ENCODE data around the gene GCNA. TPM values are rescaled to one million over a fixed set of nuclear protein-coding genes. Genes with fewer than 3 reads are reported as not detected.
"Not testable (repeated sequence)": the region's sequence is repeated elsewhere in the genome, so short reads cannot be mapped to it uniquely, and the experiment has no call there.

GCNA gene
- total RNA-seq, 1 experiment from 2014 or later: 0.26 TPM

DNA sequence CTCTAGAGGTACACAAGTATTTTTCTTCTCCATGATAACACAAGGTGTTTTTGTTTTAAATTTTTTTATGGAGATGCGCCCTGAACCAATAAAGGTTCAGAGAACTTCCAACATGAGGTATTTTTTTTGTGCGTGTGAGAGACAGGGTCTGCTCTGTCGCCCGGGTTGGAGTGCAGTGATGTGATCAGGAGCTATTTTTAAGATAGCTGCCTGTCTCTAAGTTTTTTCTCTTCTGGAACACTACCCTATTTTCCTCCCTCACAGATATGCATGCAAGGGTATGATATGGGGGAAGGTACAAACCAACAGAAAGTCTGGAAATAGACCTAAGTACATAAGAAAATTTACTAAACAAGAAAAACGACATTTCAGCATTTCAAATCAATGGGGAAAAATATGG lies 3.0 kb downstream of the GCNA start:
- Histone ChIP-seq H3K36me3 (peaks cover 26% of the 10 kb centered on the region), H3K4me1 (no peaks in the 10 kb centered on the region), H3K27me3 (no peaks in the 10 kb centered on the region), H3K4me3 (no peak overlapping the region), H3K27ac (no peak overlapping the region), H3K9me3 (replicated peaks) (no peaks in the 10 kb centered on the region)
- DNase-seq: no peak

DNA sequence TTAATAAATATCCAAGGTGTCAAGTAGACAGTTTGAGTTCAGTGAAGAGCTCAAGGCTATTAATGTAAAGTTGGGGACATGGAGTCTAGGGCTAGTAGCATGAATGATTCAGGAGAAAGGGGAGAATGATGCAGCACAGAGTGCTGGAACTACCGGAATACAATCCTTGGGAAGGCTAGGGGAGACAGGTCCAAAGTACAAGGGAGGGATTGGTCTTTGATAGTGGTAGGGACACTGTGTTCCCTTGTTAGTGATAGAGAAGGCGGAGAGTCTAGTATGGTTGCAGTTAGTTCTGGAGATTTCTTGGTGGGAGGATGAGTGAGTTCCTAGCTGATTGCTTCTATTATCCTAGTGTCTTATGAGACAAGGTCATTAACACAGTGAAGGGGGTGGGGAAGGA lies 8.7 kb downstream of the GCNA start:
- no peak overlapping the region for H3K27ac ChIP-seq
- no peaks in the 10 kb centered on the region for H3K4me1 ChIP-seq
- no peaks in the 10 kb centered on the region for H3K9me3 ChIP-seq (replicated peaks)
- H3K36me3 ChIP-seq: peaks cover 8% of the 10 kb centered on the region; the same call in 1 of the 2 replicates
- no peak overlapping the region for H3K4me3 ChIP-seq
- H3K27me3 ChIP-seq: no peaks in the 10 kb centered on the region
- DNase-seq: no peak

DNA sequence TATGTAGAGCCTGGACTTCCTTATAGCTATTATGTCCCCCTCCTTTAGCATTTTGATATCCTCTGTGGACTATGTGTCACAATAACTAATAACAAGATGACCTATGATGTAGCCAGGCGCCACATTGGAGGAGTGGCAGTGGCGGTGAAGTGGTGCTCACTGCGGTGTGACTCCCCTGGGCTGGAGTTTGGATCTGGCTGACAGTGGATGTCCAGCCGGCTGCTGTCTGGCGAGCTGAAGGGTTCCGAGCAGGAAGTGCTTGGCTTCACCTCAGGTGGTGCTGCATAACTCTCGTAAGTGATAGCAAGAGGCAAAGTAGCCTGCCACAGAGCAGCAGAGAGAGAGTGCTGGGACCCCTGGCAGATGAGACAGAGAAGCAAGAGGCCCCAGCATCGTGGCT lies 15.0 kb downstream of the GCNA start:
- not testable (repeated sequence) for H3K4me3 ChIP-seq; H3K9me3 ChIP-seq (replicated peaks); H3K4me1 ChIP-seq; H3K27ac ChIP-seq; H3K27me3 ChIP-seq; DNase-seq; H3K36me3 ChIP-seq

DNA sequence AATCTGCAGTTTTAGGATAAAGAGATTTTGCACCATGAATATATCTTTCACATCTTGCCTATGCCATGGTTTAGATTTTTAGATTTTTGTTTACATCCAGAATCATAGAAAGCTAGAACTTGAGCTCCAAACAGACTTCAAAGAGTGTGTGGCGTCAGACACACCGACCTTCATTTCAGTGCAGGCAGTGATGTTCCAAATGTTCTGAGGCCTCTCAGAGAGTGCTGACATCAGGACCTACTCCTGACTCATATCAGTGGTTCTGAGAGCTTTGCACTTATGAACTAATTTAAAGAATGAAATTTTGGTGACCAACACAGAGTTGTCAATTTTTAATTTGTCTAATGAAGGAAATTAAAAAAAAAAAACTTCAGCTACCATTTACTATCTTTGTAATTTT lies 21.7 kb downstream of the GCNA start:
- no peak overlapping the region for H3K4me3 ChIP-seq
- H3K36me3 ChIP-seq: no peaks in the 10 kb centered on the region
- no peaks in the 10 kb centered on the region for H3K9me3 ChIP-seq (replicated peaks)
- H3K27ac ChIP-seq: no peak overlapping the region
- H3K4me1 ChIP-seq: no peaks in the 10 kb centered on the region
- H3K27me3 ChIP-seq: no peaks in the 10 kb centered on the region
- DNase-seq: no peak

DNA sequence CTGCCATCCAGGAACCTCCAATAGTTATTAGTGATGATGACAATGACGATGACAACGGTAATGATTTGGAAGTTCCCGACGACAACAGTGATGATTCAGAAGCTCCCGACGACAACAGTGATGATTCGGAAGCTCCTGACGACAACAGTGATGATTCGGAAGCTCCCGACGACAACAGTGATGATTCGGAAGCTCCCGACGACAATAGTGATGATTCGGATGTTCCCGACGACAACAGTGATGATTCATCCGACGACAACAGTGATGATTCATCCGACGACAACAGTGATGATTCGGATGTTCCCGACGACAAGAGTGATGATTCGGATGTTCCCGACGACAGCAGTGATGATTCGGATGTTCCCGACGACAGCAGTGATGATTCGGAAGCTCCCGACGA lies 25.4 kb downstream of the GCNA start:
- Histone ChIP-seq H3K9me3 (replicated peaks) (no peaks in the 10 kb centered on the region), H3K27ac (no peak overlapping the region), H3K36me3 (no peaks in the 10 kb centered on the region), H3K4me3 (no peak overlapping the region), H3K4me1 (no peaks in the 10 kb centered on the region), H3K27me3 (no peaks in the 10 kb centered on the region)
- no peak for DNase-seq

DNA sequence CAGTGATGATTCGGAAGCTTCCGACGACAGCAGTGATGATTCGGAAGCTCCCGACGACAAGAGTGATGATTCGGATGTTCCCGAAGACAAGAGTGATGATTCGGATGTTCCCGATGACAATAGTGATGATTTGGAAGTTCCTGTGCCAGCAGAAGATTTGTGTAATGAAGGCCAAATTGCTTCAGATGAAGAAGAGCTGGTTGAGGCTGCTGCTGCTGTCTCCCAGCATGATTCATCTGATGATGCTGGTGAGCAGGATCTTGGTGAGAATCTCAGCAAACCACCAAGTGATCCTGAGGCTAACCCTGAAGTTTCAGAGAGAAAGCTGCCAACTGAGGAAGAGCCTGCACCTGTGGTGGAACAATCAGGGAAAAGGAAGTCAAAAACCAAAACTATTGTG lies 25.9 kb downstream of the GCNA start:
- Histone ChIP-seq H3K27ac (no peak overlapping the region), H3K36me3 (peaks cover 3% of the 10 kb centered on the region; the same call in 1 of the 2 replicates), H3K4me3 (no peak overlapping the region), H3K9me3 (replicated peaks) (no peaks in the 10 kb centered on the region), H3K27me3 (no peaks in the 10 kb centered on the region), H3K4me1 (no peaks in the 10 kb centered on the region)
- DNase-seq: no peak

DNA sequence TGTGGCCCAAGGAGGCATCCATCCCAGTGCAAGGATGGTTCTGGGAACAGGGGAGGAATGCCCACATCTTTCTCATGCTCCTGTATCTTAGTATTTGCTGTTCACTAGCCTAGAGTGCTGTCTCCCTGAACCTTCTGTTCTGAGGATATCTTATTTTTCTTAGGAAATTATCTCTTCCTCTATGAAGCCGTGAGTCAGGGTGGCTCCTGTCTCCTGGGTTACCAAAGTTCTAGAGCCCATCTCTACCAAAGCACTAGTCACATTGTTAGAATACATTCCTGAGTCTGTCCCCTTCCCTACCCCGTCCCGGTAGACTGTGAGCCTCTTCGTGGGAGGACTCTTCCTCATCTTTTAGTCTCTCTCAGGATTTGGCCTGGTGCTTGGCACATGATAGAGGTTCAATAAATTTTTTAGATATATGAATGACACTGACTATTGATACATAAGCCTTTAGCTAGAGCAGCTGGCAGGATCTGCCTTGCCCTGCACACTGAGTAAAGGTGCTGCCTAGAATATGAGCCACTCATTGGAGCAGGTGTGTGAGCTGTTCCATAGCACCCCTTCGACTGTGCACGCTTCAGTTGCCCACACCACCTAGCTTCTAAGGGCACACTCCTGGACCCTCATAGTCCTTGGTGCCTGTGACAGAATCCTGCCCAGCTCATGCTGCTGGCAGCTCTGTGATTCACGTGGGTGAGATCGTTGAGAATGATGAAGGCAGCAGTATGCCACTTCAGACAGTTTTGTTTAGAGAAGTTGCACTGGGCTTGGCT lies 26.7 kb downstream of the GCNA start:
- Histone ChIP-seq H3K4me3 (no peak overlapping the region), H3K27ac (no peak overlapping the region), H3K27me3 (no peaks in the 10 kb centered on the region), H3K36me3 (peaks cover 6% of the 10 kb centered on the region; the same call in 1 of the 2 replicates), H3K4me1 (no peaks in the 10 kb centered on the region), H3K9me3 (replicated peaks) (no peaks in the 10 kb centered on the region)
- no peak for DNase-seq

DNA sequence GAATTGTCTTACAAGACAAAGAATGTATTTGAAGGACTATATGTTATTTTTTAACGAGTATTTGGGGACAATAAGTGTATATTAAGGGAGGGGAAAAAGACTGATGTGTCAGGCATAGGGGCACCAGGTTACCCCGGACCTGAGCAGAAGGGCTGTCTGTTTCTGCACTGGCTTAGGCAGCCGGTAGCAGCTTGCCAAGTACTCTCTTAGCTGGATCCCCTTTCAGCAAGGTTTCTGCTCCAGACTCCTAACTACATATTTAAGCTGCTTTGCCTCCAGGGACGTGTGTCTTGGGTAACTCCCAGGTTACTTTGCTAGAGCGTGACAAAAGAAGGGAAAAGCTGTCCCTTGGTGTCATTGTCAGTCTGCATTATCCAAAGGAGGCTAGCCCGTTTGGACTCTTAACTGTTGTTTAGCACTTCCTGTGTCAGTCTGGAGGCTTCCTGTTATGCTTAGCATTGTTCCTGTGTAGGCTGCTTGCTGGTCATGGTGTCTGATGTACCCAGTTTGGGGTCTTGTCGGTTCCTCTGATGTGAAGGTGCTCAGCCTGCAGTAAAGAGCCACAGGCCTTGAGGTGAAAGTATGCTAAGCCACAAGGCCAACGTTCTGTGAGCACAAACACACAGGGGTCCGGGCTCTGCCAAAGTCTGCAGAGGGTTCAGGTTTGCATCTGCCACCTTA lies 28.4 kb downstream of the GCNA start:
- DNase-seq: no peak
- H3K4me1 ChIP-seq: no peaks in the 10 kb centered on the region
- H3K36me3 ChIP-seq: peaks cover 6% of the 10 kb centered on the region; the same call in 1 of the 2 replicates
- H3K4me3 ChIP-seq: no peak overlapping the region
- H3K9me3 ChIP-seq (replicated peaks): no peaks in the 10 kb centered on the region
- H3K27me3 ChIP-seq: no peaks in the 10 kb centered on the region
- H3K27ac ChIP-seq: no peak overlapping the region

DNA sequence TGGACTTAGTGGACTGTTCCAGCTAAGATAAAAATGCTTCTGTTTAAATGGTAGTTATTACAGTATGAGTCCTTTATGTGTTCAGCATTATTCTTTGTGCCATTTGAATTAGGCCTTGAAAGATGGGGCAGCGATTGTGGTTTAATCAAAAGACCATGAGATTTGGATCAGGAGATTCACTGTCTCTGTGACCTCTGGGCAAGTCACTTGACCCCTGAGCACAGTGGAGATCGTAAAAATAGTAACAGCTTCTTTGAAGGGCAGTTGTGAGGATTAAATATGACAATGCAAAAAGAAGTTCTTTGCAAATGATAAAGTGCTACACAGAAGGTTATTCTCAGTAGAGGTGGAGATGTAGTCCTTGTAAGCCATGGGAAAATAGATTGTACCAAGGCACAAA lies 29.3 kb downstream of the GCNA start:
- Histone ChIP-seq H3K4me3 (no peak overlapping the region), H3K27me3 (no peaks in the 10 kb centered on the region), H3K4me1 (no peaks in the 10 kb centered on the region), H3K9me3 (replicated peaks) (no peaks in the 10 kb centered on the region), H3K36me3 (peaks cover 6% of the 10 kb centered on the region; the same call in 1 of the 2 replicates), H3K27ac (no peak overlapping the region)
- DNase-seq: no peak

DNA sequence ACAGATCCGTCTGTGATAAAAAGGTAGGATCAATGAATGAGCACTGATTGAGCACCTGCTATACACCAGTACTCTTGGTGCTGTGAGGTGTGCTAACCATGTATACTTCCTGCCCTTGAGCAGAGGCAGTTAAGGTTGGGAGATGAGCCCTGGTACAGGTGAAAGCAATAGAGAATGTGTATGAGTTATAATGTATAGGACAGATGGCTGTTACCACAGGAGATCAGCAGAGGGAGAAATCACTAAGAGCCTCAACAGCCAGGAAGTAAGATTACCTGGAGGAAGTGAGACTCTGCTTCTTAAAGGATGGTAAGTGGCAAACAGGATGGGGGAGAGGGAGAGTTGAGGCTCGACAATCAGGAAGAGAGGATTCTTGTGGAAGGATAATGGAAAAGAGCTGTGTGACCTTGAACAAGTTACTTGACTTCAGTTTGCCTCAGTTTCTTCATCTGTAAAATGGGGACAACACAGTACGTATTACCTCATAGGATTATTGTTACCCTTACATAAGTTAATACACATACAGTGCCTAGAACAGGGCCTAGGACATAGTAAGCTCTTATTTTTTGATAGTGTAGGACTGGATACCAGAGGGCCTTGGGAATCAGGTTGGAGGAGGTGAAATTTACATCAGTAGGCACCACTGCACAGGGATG lies 31.0 kb downstream of the GCNA start:
- Histone ChIP-seq H3K27ac (no peak overlapping the region), H3K4me3 (no peak overlapping the region), H3K4me1 (no peaks in the 10 kb centered on the region), H3K36me3 (peaks cover 6% of the 10 kb centered on the region; the same call in 1 of the 2 replicates), H3K27me3 (no peaks in the 10 kb centered on the region), H3K9me3 (replicated peaks) (no peaks in the 10 kb centered on the region)
- DNase-seq: no peak

DNA sequence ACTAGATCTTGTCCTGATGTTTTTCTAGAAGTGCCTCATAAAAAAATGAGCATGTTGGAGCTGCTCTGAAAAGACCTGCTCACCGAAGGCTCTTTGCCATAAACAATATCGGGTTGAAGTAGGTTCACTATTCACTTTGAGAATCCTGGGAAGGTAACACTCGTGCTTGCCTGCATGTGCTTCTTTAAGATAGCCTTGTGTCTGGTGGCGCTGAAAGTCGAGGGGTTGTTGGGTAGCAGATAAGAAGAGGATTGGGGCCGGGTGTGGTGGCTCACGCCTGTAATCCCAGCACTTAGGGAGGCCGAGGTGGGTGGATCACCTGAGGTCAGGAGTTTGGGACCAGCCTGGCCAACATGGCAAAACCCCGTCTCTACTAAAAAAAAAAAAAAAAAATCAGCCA lies 33.5 kb downstream of the GCNA start:
- H3K36me3 ChIP-seq; H3K27ac ChIP-seq; H3K27me3 ChIP-seq; H3K9me3 ChIP-seq (replicated peaks); H3K4me3 ChIP-seq; DNase-seq; H3K4me1 ChIP-seq: not testable (repeated sequence)

DNA sequence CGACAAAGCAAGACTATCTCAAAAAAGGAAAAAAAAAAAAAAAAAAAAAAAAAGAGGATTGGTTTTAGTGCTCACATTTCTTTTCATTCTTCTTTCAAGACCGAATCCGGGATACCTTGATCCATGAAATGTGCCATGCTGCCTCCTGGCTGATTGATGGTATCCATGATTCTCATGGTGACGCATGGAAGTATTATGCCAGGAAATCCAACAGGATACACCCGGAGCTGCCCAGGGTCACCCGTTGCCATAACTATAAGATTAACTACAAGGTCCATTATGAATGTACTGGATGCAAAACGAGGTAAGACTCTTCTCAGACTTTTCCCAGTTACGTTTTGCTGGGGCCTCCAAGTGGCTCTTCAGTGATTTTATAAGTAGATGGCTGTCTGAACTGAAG lies 34.0 kb downstream of the GCNA start:
- Histone ChIP-seq H3K4me1 (no peaks in the 10 kb centered on the region), H3K9me3 (replicated peaks) (no peaks in the 10 kb centered on the region), H3K4me3 (no peak overlapping the region), H3K36me3 (peaks cover 6% of the 10 kb centered on the region; the same call in 1 of the 2 replicates), H3K27me3 (no peaks in the 10 kb centered on the region), H3K27ac (no peak overlapping the region)
- no peak for DNase-seq

DNA sequence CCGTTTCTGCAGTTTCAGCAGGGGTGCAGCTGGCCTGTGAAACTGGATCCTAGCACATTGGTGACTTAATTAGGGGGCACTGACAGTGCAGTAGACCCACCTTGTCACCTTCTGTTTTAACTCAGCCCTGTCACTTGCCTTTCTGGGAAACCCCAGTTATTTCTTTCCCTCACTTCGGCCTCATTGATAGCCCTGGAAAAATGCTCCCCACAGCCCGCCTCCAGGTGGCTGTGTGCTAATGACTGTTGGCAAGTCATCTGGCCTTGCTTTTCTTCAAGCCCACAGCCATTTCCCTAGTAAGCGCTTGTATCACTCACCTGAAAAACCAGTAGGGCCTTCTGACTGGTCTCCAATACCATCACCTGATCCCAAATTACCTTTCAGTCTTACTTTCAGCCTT lies 36.8 kb downstream of the GCNA start:
- H3K27me3 ChIP-seq: no peaks in the 10 kb centered on the region
- no peak overlapping the region for H3K4me3 ChIP-seq
- H3K27ac ChIP-seq: no peak overlapping the region
- H3K36me3 ChIP-seq: no peaks in the 10 kb centered on the region
- H3K4me1 ChIP-seq: no peaks in the 10 kb centered on the region
- H3K9me3 ChIP-seq (replicated peaks): no peaks in the 10 kb centered on the region
- no peak for DNase-seq

DNA sequence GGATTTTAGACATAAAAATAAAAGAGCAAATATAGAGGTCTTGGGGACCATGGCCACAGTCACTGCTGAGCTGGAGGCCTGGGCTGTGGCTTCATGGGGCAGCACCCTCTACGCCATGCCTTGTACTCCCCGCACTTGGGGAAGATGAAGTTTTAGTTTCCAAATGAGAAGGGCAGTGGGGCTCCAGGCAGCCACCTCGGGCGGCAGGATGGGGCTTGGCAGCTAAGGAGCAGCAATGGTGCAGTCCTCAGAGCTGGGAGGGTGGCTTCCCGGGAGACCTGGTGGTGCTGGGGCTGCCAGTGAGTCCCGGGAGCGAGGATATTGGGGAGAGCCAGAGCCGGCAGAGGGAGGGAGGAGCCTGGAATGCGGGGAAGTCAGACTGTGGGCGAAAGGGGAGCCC lies 37.7 kb downstream of the GCNA start:
- no peak for DNase-seq
- no peaks in the 10 kb centered on the region for H3K4me1 ChIP-seq
- H3K9me3 ChIP-seq (replicated peaks): no peaks in the 10 kb centered on the region
- H3K4me3 ChIP-seq: no peak overlapping the region
- H3K36me3 ChIP-seq: no peaks in the 10 kb centered on the region
- H3K27me3 ChIP-seq: no peaks in the 10 kb centered on the region
- no peak overlapping the region for H3K27ac ChIP-seq

All from SJCRH30 (cell line).